Measurements from ENCODE around the gene DSCAML1.

DSCAML1 gene

GRCh38 chr11:117724104-117724503, 72.9 kb downstream of the DSCAML1 start:
- DNase-seq (ENCODE audit: low read depth in 2 of 2) = no peak

DNA sequence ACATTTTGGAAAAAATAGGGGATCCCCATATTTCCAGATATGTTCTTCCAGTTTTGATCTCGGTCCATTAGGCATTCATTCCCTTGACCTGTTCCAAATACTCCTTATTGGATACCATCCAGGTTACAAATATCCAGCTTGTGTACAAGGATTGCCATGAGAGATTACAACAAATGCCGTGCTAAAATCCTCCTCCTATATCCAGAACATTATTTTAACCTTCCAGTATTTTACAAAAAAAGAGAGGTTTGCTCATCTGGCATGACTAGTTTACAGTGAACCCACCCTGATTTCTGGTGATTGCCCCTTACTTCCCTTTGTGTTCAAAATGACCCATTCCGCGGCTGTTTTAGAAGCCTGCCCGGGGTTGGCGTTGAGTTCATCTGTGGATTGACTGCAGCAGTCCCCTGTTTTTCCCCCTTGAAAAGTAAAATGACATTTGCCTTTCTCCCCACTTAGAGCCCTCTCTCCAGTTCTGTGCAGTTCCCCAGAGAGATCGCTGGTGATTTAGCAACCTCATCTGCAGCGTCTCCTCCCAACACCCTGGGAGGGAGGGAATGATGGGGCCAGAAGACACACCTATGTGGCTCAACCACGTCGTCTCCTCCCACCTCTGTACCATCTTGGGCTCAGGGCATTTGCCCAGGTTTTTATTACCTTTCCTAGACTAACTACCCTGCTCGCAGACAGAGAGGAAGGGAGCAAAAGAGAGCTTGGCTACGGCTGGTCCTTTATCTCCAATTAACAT, 73.6 kb downstream of the DSCAML1 start:
- DNase-seq (ENCODE audit: low read depth in 2 of 2) = no peak

GRCh38 chr11:117722082-117722481, 74.9 kb downstream of the DSCAML1 start:
- no peak for DNase-seq (ENCODE audit: low read depth in 2 of 2)

- DNase-seq (ENCODE audit: low read depth in 2 of 2) = no peak
Measured at GRCh38 chr11:117720061-117720511, 76.9 kb downstream of the DSCAML1 start.

DNA sequence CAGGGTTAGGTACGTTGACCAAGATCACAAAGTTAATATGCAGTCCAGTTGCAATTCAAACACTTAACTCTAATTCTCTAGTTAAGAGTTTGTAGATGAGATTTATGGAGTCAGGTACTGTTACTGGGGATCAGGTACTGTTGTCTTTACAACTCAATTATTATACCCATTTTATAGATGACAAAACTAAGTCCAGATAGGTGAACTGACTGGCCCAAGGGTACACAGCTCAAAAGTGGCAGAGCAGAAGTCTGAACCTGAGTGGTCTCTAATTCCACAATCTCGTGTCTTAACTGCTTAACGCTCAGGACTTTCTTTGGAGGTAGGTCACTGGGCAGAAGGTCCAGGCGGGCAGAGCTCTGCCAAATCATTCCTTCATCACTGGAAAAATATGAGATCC, 77.5 kb downstream of the DSCAML1 start:
- no peak for DNase-seq (ENCODE audit: low read depth in 2 of 2)

- no peak for DNase-seq (ENCODE audit: low read depth in 2 of 2)
Measured at GRCh38 chr11:117717485-117718314, 79.3 kb downstream of the DSCAML1 start.

DNA sequence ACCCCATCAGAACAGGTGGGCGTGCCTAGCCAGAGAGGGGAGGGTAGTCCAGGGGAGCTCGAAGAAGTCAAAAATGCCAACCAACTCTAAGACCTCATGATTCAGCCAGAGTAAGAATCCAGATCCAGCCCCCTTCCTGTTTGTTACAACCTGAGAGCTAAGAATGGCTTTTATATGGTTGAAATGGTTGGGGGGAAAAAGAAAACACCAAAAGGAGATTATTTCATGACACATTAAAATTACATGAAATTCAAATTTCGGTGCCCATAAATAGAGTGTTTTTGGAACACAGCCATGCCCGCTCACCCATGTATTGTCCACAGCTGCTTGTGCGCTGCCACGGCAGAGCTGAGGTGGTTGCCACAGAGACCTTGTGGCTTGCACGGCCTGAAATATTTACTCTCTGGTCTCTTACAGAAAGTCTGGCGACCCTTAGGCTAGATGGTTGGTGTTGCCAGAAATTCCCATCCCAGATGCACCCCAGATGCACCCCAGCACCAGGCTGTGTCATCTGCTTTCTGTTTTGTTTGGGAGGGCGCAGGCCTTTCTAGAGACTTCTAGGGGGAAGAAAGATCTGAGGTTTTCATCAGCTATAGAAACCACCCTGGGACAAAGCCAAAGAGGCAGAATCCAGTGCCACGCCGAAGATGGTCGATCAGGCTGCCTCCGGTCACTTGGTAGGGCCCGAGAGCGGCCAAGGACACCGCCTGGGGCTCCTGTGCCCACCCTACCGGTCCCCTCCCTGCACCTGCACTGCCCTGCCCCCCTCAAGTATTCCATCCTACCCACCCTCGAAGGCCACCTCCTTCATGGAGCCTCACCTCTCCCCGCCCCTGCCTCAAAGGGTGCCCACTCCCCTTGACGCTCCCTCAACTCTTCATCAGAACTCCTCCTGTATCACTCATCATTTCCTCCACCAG, 80.2 kb downstream of the DSCAML1 start:
- no peak for DNase-seq (ENCODE audit: low read depth in 2 of 2)

- no peak for DNase-seq (ENCODE audit: low read depth in 2 of 2)
Measured at GRCh38 chr11:117715801-117716200, 81.2 kb downstream of the DSCAML1 start.

GRCh38 chr11:117713538-117713991, 83.5 kb downstream of the DSCAML1 start:
- DNase-seq (ENCODE audit: low read depth in 2 of 2) = no peak

DNA sequence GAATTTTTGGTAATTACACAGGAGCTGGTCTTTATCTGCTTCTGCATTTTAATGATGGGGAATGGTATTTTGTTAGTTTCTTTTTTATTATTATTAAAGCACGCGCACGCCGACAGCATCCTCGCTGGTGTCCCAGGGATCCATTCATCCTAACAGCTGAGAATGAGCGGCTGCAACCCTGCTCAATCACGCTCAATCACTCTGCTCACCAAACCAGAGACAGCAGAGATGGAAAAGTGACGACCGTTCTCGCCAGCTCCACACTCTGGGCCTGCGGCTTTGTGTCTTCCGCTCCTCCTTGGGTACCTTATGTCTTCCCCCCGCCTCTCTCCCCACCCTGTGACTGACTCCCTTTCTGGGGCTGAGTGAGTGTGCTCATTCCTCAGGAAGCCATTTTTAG, 84.5 kb downstream of the DSCAML1 start:
- no peak for DNase-seq (ENCODE audit: low read depth in 2 of 2)

- DNase-seq (ENCODE audit: low read depth in 2 of 2) = no peak
Measured at GRCh38 chr11:117711331-117711730, 85.7 kb downstream of the DSCAML1 start.

- no peak for DNase-seq (ENCODE audit: low read depth in 2 of 2)
Measured at GRCh38 chr11:117710211-117710610, 86.8 kb downstream of the DSCAML1 start.

DNA sequence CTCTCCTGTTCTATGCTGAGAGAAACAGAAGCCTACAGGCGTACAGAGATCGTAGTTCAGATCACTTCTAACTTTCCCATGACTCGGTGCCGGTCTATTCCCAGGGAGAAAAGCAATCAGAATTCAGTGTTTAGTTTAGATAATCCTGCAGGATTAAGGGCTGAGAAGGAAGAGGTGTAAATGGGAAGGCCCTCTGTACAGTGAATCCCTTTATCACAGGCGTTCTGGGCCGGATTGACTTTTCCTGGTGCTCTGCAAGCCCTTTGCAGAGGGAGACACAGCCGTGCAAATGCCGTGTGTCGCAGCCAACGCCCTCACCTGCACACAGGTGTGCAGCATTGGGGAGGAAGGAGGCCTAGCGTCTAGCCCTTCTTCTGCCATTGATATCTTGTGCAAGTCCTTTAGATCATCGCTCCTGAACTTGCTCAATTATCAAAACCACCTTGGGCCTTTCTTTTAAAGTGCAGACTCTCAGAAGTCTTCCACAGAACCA, 90.6 kb downstream of the DSCAML1 start:
- no peak for DNase-seq (ENCODE audit: low read depth in 2 of 2)

DNA sequence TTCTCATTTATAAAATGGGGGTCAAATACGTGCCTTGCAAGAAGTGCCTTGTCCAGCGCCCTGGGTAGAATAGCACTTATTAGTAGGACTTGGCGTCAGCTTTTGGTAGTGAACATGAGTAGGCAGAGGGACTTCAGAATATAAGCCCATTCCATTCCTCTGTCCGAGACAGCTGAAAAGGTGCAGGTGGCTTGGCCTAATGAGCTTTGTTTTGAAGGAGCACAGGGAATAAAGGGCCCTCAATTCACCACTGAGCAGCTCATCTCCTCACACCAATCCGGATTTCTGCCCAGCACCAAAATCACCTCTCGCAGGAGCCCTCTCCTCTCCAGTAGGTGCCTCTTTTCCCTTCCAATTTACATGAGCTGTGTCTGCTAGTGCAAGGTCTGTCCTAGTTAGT, 91.2 kb downstream of the DSCAML1 start:
- no peak for DNase-seq (ENCODE audit: low read depth in 2 of 2)

DNA sequence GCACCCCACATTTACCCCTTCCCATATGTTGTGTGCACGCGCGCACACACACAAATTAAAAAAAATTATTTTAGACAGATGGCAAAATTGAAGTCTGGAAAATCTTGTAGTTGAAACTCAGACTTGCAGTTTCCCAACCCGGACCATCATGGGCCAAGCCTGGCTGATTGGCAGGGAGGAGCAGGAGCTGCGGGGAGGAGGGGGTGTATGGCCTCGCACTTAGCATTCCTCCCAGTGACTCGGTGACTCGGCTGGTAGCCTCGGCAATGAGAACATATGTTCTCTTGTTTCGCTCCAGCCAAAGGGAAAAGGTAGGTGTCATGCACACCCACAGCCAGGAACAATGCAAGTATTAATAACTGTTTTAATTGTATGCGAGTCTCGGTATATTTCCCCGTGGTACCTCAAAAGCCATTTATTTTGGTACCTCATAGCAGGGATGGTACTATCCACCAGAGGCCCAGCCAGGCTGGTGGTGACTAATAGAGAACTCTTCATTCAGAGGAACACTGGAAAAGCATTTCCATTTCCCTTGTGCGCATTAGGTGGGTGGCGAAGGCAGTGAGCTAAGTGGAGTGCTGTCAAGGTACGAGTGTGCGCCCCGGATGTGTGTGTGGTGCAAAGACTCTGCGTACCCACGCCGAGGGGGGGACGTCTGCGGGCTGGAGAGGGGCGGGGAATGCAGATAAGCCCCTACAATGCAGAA, 92.5 kb downstream of the DSCAML1 start:
- DNase-seq (ENCODE audit: low read depth in 2 of 2) = no peak

DNA sequence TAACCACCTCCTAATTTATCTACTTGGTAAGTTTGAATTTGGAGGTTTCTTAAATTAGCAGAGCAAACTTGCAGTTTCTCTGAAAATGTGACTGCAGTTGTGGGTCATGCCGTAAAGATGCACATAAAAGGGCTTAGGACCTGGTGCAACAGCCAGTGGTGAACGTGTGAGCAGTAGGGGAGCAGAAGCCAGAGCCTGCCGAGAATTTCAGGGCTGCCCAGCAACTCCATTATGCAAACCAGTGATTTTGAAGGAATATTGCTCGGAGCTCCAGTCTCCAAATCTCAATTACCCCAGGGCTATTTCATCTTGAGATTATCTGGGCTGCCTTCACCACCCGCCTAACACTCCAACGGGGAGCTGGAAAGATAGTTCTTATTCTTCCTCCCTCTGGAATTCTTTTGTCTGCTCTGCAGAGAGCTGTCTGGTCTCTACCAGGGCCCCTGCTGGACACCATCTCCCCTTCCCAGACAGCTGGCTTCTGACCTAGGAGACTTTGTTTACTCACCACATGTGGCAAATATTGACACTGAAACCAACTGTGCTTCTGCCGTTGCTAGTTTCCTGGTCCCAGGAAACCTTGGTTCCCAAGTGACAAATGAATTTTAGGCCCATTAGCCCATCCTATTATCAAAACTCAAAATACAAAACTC, 93.9 kb downstream of the DSCAML1 start:
- DNase-seq (ENCODE audit: low read depth in 2 of 2) = no peak

DNA sequence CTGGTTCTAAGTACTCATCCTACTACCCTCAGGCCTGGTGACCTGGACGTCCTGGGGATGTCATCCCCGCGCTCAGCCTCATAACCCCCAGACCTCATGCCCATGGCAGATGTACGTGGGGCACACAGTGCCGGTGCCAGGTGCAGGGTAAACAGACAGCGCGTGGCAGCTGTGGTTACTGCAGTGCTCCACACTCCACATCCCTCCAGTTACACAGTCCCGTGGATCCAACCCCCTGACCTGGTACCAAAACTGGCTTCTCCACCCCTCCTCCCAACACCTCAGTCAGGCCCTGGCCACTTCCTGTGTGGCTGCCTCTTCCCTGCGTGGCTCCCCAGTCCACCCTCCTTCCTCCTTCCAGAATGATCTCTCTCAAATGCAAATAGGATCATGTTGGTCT, 95.2 kb downstream of the DSCAML1 start:
- no peak for DNase-seq (ENCODE audit: low read depth in 2 of 2)

- DNase-seq (ENCODE audit: low read depth in 2 of 2) = no peak
Measured at GRCh38 chr11:117700551-117700950, 96.5 kb downstream of the DSCAML1 start.

DNA sequence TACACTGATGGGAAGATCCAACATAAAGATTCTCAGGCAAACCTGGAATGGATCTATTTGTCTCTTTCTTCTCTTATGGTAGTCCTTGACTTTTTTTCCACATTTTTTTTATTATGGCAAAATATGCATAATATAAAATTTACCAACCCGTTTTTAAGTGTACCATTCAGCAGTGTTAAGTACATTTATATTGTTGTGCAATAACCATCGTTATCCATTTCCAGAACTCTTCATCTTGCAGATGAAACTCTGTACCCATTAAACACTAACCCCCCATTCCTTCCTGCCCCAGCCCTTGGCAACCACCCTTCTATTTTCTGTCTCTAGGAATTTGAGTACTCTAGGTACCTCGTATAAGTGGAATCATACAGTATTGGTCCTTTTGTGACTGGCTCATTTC, 99.7 kb downstream of the DSCAML1 start:
- DNase-seq (ENCODE audit: low read depth in 2 of 2) = no peak

DNA sequence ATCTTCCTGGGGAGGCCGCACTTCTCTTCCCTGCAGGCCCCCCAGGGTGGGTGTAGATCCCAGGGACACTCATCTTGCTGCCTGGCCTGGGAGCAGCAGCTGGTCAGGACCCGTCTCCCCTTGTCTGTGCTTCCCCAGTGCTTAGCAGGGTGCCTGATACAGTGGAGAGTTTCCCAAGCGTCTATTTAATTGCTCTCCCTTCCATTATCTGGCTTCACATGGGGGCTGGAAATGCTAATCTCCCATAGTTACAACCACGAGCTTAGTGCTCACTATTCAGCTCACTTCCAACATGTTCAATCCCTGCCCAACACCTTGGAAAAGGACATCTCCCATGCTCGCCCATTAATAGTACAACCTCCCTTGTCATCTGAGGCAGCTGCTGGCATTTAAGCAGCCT, 100.5 kb downstream of the DSCAML1 start:
- DNase-seq (ENCODE audit: low read depth in 2 of 2) = no peak

GRCh38 chr11:117693344-117693743, 103.7 kb downstream of the DSCAML1 start:
- no peak for DNase-seq (ENCODE audit: low read depth in 2 of 2)

Data from stimulated activated CD4-positive, alpha-beta T cell treated with anti-CD3 and anti-CD28 coated beads, Interleukin-12 subunit alpha, Interleukin-12 subunit beta, amount 100 ng/mL, for 24 hours (primary cell).